Adrenal gland (tissue), 12 donors: ENCODE measurements around the gene RBM19. TPM values are rescaled to one million over a fixed set of nuclear protein-coding genes. Genes with fewer than 3 reads are reported as not detected.
"Not testable (repeated sequence)": the region's sequence is repeated elsewhere in the genome, so short reads cannot be mapped to it uniquely, and the experiment has no call there.

ENCODE experiments used
- DNase-seq, 7 donors: peaks; one replicate each; pipeline ENCODE4 v3.0.0-alpha.2; 2019 to 2020
- H3K27ac ChIP-seq, 5 donors: fragments of 200-600 bp; sonication (generic) in 4 of 5; 1 replicate in 3 of 5; 2 replicates in 2 of 5; pipeline versions ENCODE4 v1.5.1 to v1.8.0; 2016 to 2020; ENCODE audit warnings: mild to moderate bottlenecking in 1 of 5
- H3K27me3 ChIP-seq: fragments of 200-600 bp; 2 replicates; pipeline ENCODE4 v1.8.0; 2021
- H3K36me3 ChIP-seq, 2 donors: fragments of 200-600 bp; replicated peaks in 1 of 2; 1 replicate in 1 of 2; 2 replicates in 1 of 2; pipeline versions ENCODE4 v1.5.1 to v1.8.0; 2018 to 2022
- H3K4me1 ChIP-seq, 2 donors: fragments of 200-600 bp; replicated peaks in 1 of 2; 1 replicate in 1 of 2; 2 replicates in 1 of 2; pipeline versions ENCODE4 v1.5.1 to v1.8.0; 2018 to 2021
- H3K4me3 ChIP-seq, 4 donors: fragments of 200-600 bp; sonication (generic) in 3 of 4; one replicate each; pipeline ENCODE4 v1.5.1; 2016 to 2018
- H3K9me3 ChIP-seq, 3 donors: fragments of 200-600 bp; sonication (generic) in 1 of 3; replicated peaks in 1 of 3; 1 replicate in 2 of 3; 2 replicates in 1 of 3; pipeline versions ENCODE4 v1.5.1 to v1.8.0; 2016 to 2021
- CTCF ChIP-seq, 6 experiments: fragments of 450-650 bp in 4 of 6; fragments of 200-600 bp in 2 of 6; sonication (generic) in 1 of 6; IDR thresholded peaks; 1 replicate in 5 of 6; 2 replicates in 1 of 6; pipeline versions ENCODE4 v1.5.1 to v1.8.0; 2016 to 2021; ENCODE audit warnings: antibody characterized with exemption in 6 of 6, mild to moderate bottlenecking in 2 of 6, moderate library complexity in 1 of 6
- POLR2A ChIP-seq, 2 donors: fragments of 450-650 bp; IDR thresholded peaks; one replicate each; pipeline ENCODE4 v1.6.1; 2017; ENCODE audit warnings: antibody characterized with exemption in 2 of 2, mild to moderate bottlenecking in 2 of 2, moderate library complexity in 1 of 2
- WGBS, 4 donors: extraction: QIAGEN DNeasy Blood & Tissue Kit in 2 of 4; methylation state at CpG; one replicate each; pipeline versions ENCODE4 v1.1.5 to v1.1.7; 2013 to 2017; 5-methylcytosine and 5-hydroxymethylcytosine counted together
- intact Hi-C, 2 donors: fragments of 100-400 bp; cut with DNase I; formaldehyde crosslinking; loops; one replicate each; pipeline versions ENCODE4 v1.14.1 to v1.15.0; 2022 to 2023
- polyA plus RNA-seq, 3 donors: library from polyadenylated mRNA; stranded (reverse); fragments of 200-250 nt in 2 of 3; fragments of 350-450 nt in 1 of 3; fragmentation: Illumina TruSeq in 1 of 3; extraction: RNeasy Lipid Tissue Mini Kit (QIAGEN cat#74804) in 1 of 3; gene quantifications; one replicate each; pipeline ENCODE4 v1.2.3, GENCODE V29; 2013 to 2014
- total RNA-seq, 9 donors: library from RNA; depleted of rRNA in 4 of 9; stranded (reverse); fragments of >200 nt in 4 of 9; fragments of 120-200 nt in 1 of 9; fragmentation: NEBNext Ultra II Directional in 1 of 9; extraction: Animal tissue kit (Norgen Biotek cat#: 25700) in 1 of 9; gene quantifications; one replicate each; pipeline versions ENCODE4 v1.1.0 to v1.2.4, GENCODE V29; 2013 to 2023
- donor health status: healthy with polysubstance abuse.
- donor health status: Bipolar disorder and iron deficiency.
- donor health status: DM: yes; HTN: yes; CAD: no.
- donor health status: DM: no; HTN: no; CAD: no.
- donor health status: DM: no; HTN: no; CAD: no.
- donor health status: DM: yes; HTN: yes; CAD: no.

The RBM19 gene
- total and polyA plus RNA-seq, 12 donors, result 19.6 to 71.4 (median 33.1) TPM

- TF ChIP-seq CTCF (IDR thresholded peaks at IDR 0.05) (no peak), POLR2A (IDR thresholded peaks at IDR 0.05) (no peak)
- Histone ChIP-seq H3K4me1 (no peaks in the 10 kb centered on the region), H3K27me3 (no peaks in the 10 kb centered on the region), H3K27ac (no peak overlapping the region), H3K4me3 (no peak overlapping the region), H3K9me3 (no peaks in the 10 kb centered on the region), H3K36me3 (no peaks in the 10 kb centered on the region)
- WGBS, 4 donors, result 87 to 96% (median 91%) methylated on average over 4 of the region's 4 CpGs
- intact Hi-C loops, result no loop called here
- no peak for DNase-seq
Observed at GRCh38 chr12:113903381-113903863, 62.7 kb downstream of the RBM19 start.

- DNase-seq, H3K9me3 ChIP-seq, intact Hi-C loops, H3K4me3 ChIP-seq, H3K27me3 ChIP-seq, H3K36me3 ChIP-seq, H3K27ac ChIP-seq, H3K4me1 ChIP-seq: not testable (repeated sequence)
- WGBS, 4 donors, result 95 to 97% (median 95%) methylated on average over 6 of the region's 6 CpGs
Observed at GRCh38 chr12:113901319-113901718, 64.8 kb downstream of the RBM19 start.

GRCh38 chr12:113900716-113901115 is 65.4 kb downstream of the RBM19 start:
- no peaks in the 10 kb centered on the region for H3K36me3 ChIP-seq
- TF ChIP-seq CTCF (IDR thresholded peaks at IDR 0.05), result no peak
- TF ChIP-seq POLR2A (IDR thresholded peaks at IDR 0.05), result no peak
- 85 to 98% (median 93%) methylated on average over 2 of the region's 2 CpGs for WGBS, 4 donors

GRCh38 chr12:113899561-113900471 is 66.3 kb downstream of the RBM19 start:
- WGBS, 4 donors, result 87 to 90% (median 89%) methylated on average over 29 to 32 of the region's 32 CpGs
- H3K36me3 ChIP-seq, result no peaks in the 10 kb centered on the region
- no peak for TF ChIP-seq CTCF (IDR thresholded peaks at IDR 0.05)
- TF ChIP-seq POLR2A (IDR thresholded peaks at IDR 0.05), result no peak
- H3K9me3 ChIP-seq, result no peaks in the 10 kb centered on the region
- H3K27ac ChIP-seq, result no peak overlapping the region
- intact Hi-C loops, result no loop called here
- no peaks in the 10 kb centered on the region for H3K27me3 ChIP-seq
- H3K4me3 ChIP-seq, result no peak overlapping the region
- no peak for DNase-seq
- H3K4me1 ChIP-seq, result no peaks in the 10 kb centered on the region

More at GRCh38 chr12:113900716-113901115, 65.4 kb downstream of the RBM19 start:
- no peak overlapping the region for H3K4me3 ChIP-seq
- H3K4me1 ChIP-seq, result no peaks in the 10 kb centered on the region
- no peaks in the 10 kb centered on the region for H3K9me3 ChIP-seq
- no peak for DNase-seq
- H3K27ac ChIP-seq, result no peak overlapping the region
- intact Hi-C loops, result no loop called here
- H3K27me3 ChIP-seq, result no peaks in the 10 kb centered on the region
